Stimulated activated CD8-positive, alpha-beta memory T cell treated with anti-CD3 and anti-CD28 coated beads, Interleukin-2, amount 100 ng/mL, for 1 hour (primary cell): Measurements from ENCODE around the gene PRKAR2B.
"Not testable (repeated sequence)": the region's sequence is repeated elsewhere in the genome, so short reads cannot be mapped to it uniquely, and the experiment has no call there.

Experiments used
- DNase-seq, 2 donors: peaks; one replicate each; pipeline ENCODE4 v3.0.0-alpha.2; 2020; ENCODE audit warnings: low read depth in 2 of 2

The PRKAR2B gene

GRCh38 chr7:107155726-107156125, 111.2 kb downstream of the PRKAR2B start:
- DNase-seq: not testable (repeated sequence)

- DNase-seq: no peak
These were observed 112.6 kb downstream of the PRKAR2B start for GRCh38 chr7:107157091-107157490.

DNA sequence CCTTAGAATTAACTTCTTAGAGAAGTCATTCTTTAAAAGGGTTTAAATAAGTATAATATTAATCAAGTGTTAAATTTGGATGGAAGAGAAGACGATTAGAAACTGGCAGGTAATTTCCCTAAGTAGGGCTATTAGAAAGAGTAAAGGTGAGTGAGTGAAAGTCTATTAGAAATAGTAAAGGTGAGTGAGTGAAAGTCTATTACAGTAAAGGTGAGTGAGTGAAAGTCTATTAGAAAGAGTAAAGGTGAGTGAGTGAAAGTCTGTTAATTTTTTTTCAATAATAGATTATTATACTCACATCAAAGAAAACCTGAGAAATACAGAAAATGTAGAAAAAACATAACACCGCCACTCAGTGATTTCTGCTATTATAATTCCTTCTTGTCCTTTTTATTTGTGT, 113.5 kb downstream of the PRKAR2B start:
- DNase-seq: no peak

DNA sequence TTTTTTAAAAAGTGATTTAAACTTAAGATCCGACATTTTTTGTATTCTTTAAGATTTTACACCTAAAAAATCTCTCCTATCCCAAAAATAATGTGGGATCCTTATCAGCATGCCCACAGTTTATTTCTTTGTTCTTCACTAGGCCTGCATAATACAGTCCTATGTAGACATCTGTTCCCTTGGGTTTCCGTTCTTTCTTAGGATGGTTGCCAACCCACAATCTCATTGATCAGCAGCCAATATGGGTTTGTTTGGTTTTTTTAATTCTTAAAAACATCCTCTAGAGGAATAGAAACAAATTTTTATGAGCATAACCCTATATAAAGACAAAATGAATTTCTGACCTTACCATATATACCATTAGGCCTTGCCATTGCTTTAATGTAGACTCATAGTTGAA, 115.9 kb downstream of the PRKAR2B start:
- no peak for DNase-seq

GRCh38 chr7:107161415-107161814, 116.9 kb downstream of the PRKAR2B start:
- no peak for DNase-seq

DNA sequence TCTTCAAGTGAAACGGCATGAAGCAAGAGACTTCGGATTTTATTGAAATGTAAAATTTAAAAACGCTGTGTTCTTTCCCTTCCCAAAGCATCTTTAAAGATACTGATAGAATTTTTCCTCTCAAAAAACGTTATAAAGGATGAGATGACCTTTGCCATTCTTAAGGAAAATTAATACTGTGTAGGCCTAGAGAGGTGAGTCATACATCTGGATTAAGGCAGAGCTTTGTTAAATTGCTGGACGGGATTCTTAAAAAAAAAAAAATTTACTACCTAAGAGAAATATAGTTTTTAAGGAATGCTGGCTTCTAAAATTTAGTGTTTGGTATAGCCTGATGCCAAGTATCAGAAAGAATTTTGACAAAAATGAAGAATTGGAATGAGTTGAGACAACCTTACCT, 118.0 kb downstream of the PRKAR2B start:
- DNase-seq: no peak

GRCh38 chr7:107164092-107164491, 119.6 kb downstream of the PRKAR2B start:
- no peak for DNase-seq

DNA sequence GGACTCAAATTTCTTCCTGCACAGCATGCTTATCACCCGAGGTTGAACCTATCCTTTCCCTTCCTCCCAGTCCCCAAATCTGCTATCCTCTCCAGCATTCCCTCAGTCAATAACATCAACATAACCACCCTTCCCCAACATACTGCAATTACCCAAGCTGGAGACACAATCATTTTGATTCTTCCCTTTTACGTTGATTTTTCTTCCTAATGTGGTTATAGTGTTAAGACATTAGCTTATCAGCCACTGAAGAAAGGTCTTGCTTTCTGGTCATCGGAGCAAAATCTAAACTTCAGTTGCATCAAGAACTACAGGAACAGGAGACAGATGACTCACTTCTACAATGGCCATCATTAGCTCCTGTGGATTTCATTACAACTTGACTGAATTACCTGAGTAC, 120.8 kb downstream of the PRKAR2B start:
- DNase-seq: no peak

DNA sequence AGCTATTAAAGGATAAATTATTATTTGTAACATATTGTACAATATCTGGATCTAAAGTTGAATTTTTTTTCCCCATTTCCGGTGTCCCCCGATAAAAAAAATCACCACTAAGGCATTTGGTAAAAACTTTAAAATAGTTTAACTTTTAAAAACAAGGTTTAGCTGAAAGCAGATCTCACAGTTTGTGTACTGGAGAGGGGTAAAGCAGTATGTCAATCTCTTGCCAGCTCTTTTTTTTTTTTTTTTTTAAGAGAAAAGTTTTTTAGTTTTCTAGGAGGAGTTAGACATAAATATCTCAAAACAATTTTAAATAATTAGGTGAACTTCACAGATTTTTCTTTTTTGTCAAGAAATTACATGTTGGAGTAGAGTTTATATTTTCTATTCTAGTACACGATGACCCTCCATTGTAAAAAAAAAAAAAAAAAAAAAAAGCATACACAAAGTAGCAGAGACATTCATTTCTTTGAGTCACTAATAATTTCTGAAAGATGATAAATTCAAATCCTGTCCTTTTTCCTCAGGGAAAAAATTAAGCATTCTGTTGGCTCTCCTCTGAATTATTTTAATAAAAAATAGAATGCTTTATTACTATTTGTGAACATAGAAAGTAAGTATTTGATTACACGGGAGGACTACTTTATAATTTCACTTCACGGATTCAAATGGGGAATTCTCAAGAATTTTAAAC, 122.4 kb downstream of the PRKAR2B start:
- no peak for DNase-seq

GRCh38 chr7:107167483-107168232, 123.2 kb downstream of the PRKAR2B start:
- no peak for DNase-seq

- DNase-seq: peak; percentile 95 to 96
These were observed 124.0 kb downstream of the PRKAR2B start, which contains the start of gene HBP1 for GRCh38 chr7:107168233-107169119. HBP1 (plus strand) TSS chr7:107169003; CDS start chr7:107179894, 10,891 bp downstream.

DNA sequence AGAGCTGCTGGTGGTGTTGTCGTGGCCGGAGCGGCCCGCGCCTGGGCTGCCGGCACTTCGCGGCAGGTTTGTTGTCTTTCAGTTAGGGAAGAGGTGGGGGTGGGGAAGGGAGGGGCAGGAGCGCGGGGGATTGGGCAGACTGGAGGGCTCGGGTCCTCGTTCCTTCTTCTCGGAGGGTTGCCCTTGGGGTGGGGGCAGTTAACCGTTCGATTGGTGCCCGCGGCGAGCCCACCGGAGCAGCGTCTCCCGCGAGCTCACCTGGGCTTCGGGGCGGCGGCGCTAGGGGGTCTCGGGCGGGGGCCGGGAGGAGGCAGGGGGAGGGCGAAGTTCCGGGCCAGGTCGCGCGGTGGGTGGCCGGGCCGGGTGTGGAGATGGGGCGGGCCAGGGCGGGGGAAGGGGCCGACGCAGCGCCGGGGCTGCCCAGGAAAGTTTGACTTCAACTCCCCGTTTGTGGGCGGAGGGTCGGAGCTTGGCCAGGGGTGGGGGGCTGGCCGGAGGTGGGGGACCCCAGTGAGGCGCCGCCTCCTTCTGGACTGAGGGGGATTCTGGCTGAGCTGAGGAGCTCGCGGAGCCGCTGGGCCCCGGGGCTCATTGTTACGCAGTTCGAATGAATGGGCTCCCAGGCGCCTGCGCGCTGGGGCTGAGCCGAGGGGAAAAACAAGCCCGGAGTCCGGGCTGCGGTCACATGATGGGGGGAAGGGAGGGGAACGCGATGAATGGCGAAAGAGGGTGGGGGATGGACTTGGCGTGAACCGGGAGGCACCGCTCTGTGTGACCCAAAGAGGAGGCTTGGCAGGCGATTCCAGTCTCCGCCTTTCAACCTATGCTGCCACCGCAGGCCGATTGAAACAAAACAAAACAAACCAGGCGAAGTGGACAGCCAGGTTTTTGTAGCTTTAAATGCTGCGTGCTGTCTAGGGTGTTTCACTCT, 124.9 kb downstream of the PRKAR2B start:
- peak; percentile 67 to 70 for DNase-seq

DNA sequence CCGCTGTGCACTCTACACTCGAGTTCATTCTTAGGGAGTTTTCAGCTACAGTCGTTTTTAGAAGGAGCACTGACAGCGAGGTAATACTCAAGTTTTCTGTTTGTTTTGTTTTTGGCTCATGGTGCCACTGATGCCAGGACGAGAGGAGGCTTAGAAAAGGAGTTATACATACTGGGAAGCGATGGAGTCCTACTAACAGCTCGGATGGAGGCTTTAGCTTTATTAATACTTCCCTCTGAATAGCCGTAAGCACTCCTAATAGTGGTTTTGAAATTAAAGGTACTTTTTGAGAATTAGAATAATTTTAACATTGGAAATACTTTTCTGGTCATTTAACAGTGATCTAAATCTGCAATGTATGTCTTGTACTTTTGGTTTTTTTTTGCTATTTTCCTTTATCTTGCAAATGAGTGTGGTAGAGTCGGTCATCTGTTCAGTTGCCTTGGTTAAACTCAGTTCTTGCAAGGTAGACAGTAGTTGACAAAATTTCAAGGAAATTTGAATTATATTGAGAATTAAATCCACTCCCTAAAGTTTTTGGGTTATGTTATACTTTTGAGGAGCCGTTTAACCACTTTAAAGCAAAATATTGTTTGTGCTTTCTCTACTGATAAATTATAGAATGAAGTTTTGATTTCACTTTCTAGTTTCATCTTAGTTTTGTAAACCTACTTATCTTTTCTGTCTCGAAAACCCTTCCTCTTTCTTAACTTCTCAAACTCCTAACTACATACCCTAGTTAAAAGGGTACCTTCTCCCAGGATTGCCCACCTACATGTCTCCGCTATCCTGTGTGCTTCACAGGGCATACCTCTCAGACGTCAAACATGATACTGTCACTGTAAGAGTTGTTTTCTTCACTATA, 125.8 kb downstream of the PRKAR2B start:
- DNase-seq: no peak

DNA sequence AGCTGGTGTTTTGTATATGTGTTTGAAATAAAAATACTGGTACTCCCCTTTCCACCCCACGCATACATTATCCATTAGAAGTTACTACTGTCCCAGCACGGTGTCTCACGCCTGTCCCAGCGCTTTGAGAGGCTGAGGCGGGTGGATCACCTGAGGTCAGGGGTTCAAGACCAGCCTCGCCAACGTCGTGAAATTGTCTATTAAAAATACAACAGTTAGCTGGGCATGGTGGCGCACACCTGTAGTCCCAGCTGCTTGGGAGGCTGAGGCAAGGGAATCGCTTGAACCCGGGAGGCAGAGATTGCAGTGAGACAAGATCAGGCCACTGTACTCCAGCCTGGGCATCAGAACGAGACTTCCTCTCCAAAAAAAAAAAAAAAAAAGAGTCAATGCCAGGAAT, 127.0 kb downstream of the PRKAR2B start:
- no peak for DNase-seq

DNA sequence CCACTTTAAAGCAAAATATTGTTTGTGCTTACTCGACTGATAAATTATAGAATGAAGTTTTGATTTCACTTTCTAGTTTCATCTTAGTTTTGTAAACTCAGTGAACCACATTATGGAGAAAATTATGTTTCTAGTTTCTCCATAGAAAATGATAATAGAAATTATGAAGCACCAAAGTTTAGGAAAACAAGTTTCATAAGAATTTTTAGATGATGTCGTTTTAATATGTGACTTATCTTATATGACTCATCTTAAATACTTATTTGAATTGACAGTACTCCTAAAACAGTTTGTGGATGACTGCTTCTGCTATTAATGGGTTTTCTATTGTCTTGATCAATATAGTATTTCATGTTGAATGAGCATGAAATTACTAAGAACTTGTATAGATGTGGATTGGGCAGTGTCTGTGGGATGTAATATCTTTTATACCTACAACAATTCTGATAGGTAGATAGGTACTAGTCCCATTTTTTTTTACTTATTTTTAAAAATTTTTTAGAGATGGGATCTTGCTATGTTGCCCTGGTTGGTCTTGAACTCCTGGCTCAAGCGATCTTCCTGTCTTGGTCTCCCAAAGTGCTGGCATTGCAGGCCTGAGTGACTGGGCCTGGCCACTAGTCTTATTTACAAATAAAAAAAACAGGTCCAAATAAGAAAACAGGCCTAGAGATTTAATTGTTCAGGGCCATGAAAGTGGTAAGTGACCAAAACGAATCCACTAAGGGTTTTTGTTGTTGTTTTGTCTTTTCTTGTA, 127.9 kb downstream of the PRKAR2B start:
- no peak for DNase-seq

GRCh38 chr7:107173191-107173590, 128.7 kb downstream of the PRKAR2B start:
- DNase-seq: no peak

- DNase-seq: no peak
These were observed 129.3 kb downstream of the PRKAR2B start for GRCh38 chr7:107173691-107174406.

DNA sequence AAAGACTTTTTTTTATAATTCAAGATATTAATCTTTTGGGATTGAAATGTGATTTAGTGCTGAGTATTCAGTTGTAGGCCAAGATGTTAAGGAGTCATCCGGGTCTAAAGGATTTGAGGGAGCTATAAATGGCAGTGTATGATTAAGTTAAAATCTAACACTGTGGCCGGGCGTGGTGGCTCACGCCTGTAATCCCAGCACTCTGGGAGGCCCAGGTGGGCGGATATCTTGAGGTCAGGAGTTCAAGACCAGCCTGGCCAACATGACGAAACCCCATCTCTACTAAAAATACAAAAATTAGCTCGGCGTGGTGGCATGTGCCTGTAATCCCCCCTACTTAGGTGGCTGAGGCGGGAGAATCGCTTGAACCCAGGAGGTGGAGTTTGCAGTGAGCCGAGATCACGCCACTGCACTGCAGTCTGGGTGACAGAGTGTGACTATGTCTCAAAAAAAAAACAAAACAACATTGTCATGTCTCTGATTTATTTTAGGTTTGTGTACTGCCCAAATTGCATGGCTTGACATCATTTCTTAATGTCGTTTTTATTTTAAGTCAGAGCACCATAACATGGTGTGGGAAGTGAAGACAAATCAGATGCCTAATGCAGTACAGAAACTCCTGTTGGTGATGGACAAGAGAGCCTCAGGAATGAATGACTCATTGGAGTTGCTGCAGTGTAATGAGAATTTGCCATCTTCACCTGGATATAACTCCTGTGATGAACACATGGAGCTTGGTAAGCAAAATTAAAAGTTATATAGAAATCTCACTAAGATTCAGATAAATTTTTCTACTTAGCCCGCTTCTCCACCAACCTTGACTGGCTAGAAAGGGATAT, 135.0 kb downstream of the PRKAR2B start:
- no peak for DNase-seq
